HEK293 (cell line): Measurements from ENCODE around the gene CLDN14.

Experiments used
- CTCF ChIA-PET: fragments of 350-600 bp; formaldehyde crosslinking; extraction: SDS; loops from one replicate; lab custom pipeline; 2021; ENCODE audit warnings: antibody characterized with exemption; lab: Yijun Ruan, JAX
- POLR2A ChIA-PET: fragments of 300-600 bp; formaldehyde crosslinking; extraction: SDS; loops from one replicate; lab custom pipeline; 2020; ENCODE audit warnings: antibody characterized with exemption, inconsistent platforms; lab: Yijun Ruan, JAX
- H3K27ac ChIP-seq: fragments of 200-500 bp; sonication (Bioruptor generic); 2 replicates; pipeline ENCODE4 v1.5.1; 2014; ENCODE audit warnings: low read depth, low read length, control low read depth, inconsistent platforms; ENCODE audit errors: extremely low read depth
- H3K36me3 ChIP-seq, 2 experiments: fragments of 200-500 bp in 1 of 2; sonication (Bioruptor generic) in 1 of 2; 1 replicate in 1 of 2; 2 replicates in 1 of 2; pipeline ENCODE4 v1.5.1; 2014 to 2017; ENCODE audit warnings: inconsistent platforms in 2 of 2, low read length in 2 of 2; ENCODE audit not compliant: control insufficient read depth in 2 of 2, insufficient read depth in 1 of 2
- H3K4me1 ChIP-seq: fragments of 200-500 bp; sonication (Bioruptor generic); 2 replicates; pipeline ENCODE4 v1.5.1; 2014; ENCODE audit warnings: mild to moderate bottlenecking, low read length, inconsistent platforms; ENCODE audit not compliant: control insufficient read depth, insufficient read depth
- H3K4me3 ChIP-seq: 2 replicates; pipeline ENCODE4 v1.5.1; 2011; ENCODE audit warnings: low read depth, mild to moderate bottlenecking, control low read depth, low read length, moderate library complexity
- H3K9me3 ChIP-seq: fragments of 200-500 bp; sonication (Bioruptor generic); 2 replicates; pipeline ENCODE4 v1.5.1; 2014; ENCODE audit warnings: low read depth, low read length, inconsistent platforms; ENCODE audit not compliant: control insufficient read depth, insufficient read depth
- CTCF ChIP-seq: fragments of 450-650 bp; formaldehyde crosslinking; IDR thresholded peaks from 2 replicates; pipeline ENCODE4 v1.5.1; 2016; ENCODE audit warnings: missing biosample characterization, missing genetic modification characterization
- GLIS1 ChIP-seq: fragments of 450-650 bp; formaldehyde crosslinking; IDR thresholded peaks from 2 replicates; pipeline ENCODE4 v1.5.1; 2016; ENCODE audit warnings: missing biosample characterization, missing genetic modification characterization
- HOXA7 ChIP-seq: sonication (generic); formaldehyde crosslinking; IDR thresholded peaks from 2 replicates; pipeline ENCODE4 v1.8.1; 2022; ENCODE audit warnings: missing genetic modification reagents, borderline replicate concordance
- KLF7 ChIP-seq: fragments of 450-650 bp; formaldehyde crosslinking; IDR thresholded peaks from 2 replicates; pipeline ENCODE4 v1.5.1; 2016; ENCODE audit warnings: missing biosample characterization, missing genetic modification characterization, borderline replicate concordance
- SCRT2 ChIP-seq: fragments of 450-650 bp; formaldehyde crosslinking; IDR thresholded peaks from 2 replicates; pipeline ENCODE4 v1.5.1; 2016; ENCODE audit warnings: missing biosample characterization, missing genetic modification characterization
- ZBTB10 ChIP-seq: fragments of 450-650 bp; formaldehyde crosslinking; IDR thresholded peaks from 2 replicates; pipeline ENCODE4 v1.5.1; 2016; ENCODE audit warnings: missing biosample characterization, missing genetic modification characterization
- ZBTB44 ChIP-seq: fragments of 450-650 bp; IDR thresholded peaks from 2 replicates; pipeline ENCODE4 v1.5.1; 2018; ENCODE audit warnings: missing biosample characterization, mild to moderate bottlenecking, missing genetic modification characterization
- ZFP3 ChIP-seq: fragments of 450-650 bp; formaldehyde crosslinking; IDR thresholded peaks from 2 replicates; pipeline ENCODE4 v1.5.1; 2016; ENCODE audit warnings: low read depth, missing biosample characterization, missing genetic modification characterization
- ZNF10 ChIP-seq: fragments of 450-650 bp; formaldehyde crosslinking; IDR thresholded peaks from 2 replicates; pipeline ENCODE4 v1.5.1; 2017; ENCODE audit warnings: missing biosample characterization, missing genetic modification characterization
- ZNF157 ChIP-seq: fragments of 450-650 bp; formaldehyde crosslinking; IDR thresholded peaks from 2 replicates; pipeline ENCODE4 v1.5.1; 2016; ENCODE audit warnings: missing biosample characterization, missing genetic modification characterization
- ZNF169 ChIP-seq: fragments of 450-650 bp; formaldehyde crosslinking; IDR thresholded peaks from 2 replicates; pipeline ENCODE4 v1.5.1; 2016; ENCODE audit warnings: missing biosample characterization, missing genetic modification characterization
- ZNF211 ChIP-seq: fragments of 450-650 bp; formaldehyde crosslinking; IDR thresholded peaks from 2 replicates; pipeline ENCODE4 v1.5.1; 2016; ENCODE audit warnings: low read depth, missing biosample characterization, missing genetic modification characterization
- ZNF24 ChIP-seq: fragments of 450-650 bp; formaldehyde crosslinking; IDR thresholded peaks from 2 replicates; pipeline ENCODE4 v1.5.1; 2016; ENCODE audit warnings: missing biosample characterization, missing genetic modification characterization
- ZNF26 ChIP-seq: fragments of 450-650 bp; formaldehyde crosslinking; IDR thresholded peaks from 2 replicates; pipeline ENCODE4 v1.5.1; 2016; ENCODE audit warnings: missing biosample characterization, missing genetic modification characterization
- ZNF426 ChIP-seq: fragments of 450-650 bp; formaldehyde crosslinking; IDR thresholded peaks from 2 replicates; pipeline ENCODE4 v1.5.1; 2017; ENCODE audit warnings: missing biosample characterization, missing genetic modification characterization, mild to moderate bottlenecking, inconsistent platforms, moderate library complexity
- ZNF433 ChIP-seq: fragments of 450-650 bp; formaldehyde crosslinking; IDR thresholded peaks from 2 replicates; pipeline ENCODE4 v1.5.1; 2016; ENCODE audit warnings: missing biosample characterization, missing genetic modification characterization, low read depth
- ZNF514 ChIP-seq: fragments of 450-650 bp; formaldehyde crosslinking; IDR thresholded peaks from 2 replicates; pipeline ENCODE4 v1.5.1; 2016; ENCODE audit warnings: missing biosample characterization, missing genetic modification characterization
- ZNF580 ChIP-seq: fragments of 450-650 bp; formaldehyde crosslinking; IDR thresholded peaks from 2 replicates; pipeline ENCODE4 v1.5.1; 2016; ENCODE audit warnings: missing biosample characterization, missing genetic modification characterization
- ZNF621 ChIP-seq: fragments of 450-650 bp; formaldehyde crosslinking; IDR thresholded peaks from 2 replicates; pipeline ENCODE4 v1.5.1; 2017; ENCODE audit warnings: missing biosample characterization, missing genetic modification characterization
- ZSCAN18 ChIP-seq: fragments of 450-650 bp; formaldehyde crosslinking; IDR thresholded peaks from 2 replicates; pipeline ENCODE4 v1.5.1; 2016; ENCODE audit warnings: missing biosample characterization, missing genetic modification characterization
- ZSCAN30 ChIP-seq: fragments of 450-650 bp; IDR thresholded peaks from 2 replicates; pipeline ENCODE4 v1.5.1; 2018; ENCODE audit warnings: missing biosample characterization, mild to moderate bottlenecking, missing genetic modification characterization, moderate library complexity
- ZXDB ChIP-seq: fragments of 450-650 bp; formaldehyde crosslinking; IDR thresholded peaks from 2 replicates; pipeline ENCODE4 v1.5.1; 2016; ENCODE audit warnings: missing biosample characterization, missing genetic modification characterization

The CLDN14 gene

GRCh38 chr21:36459098-36459497, 20.8 kb downstream of the CLDN14 start (continued):
- TF ChIP-seq ZBTB10 (tag by site-specific recombination) (no peak), ZFP3 (tag by site-specific recombination) (no peak)

- TF ChIP-seq ZNF433 (no peak), ZNF24 (tag by site-specific recombination) (no peak)
- Histone ChIP-seq H3K27ac (no peak overlapping the region), H3K36me3 (no peaks in the 10 kb centered on the region), H3K9me3 (no peaks in the 10 kb centered on the region), H3K4me3 (no peak overlapping the region), H3K4me1 (peaks cover 12% of the 10 kb centered on the region)
- CTCF ChIA-PET = interaction anchor here (0.7 kb wide), 1 partner anchor 289 kb away, joined by 3 read pairs; no protein-coding TSS in a partner anchor
- POLR2A ChIA-PET = no interaction called here
Measured at GRCh38 chr21:36456729-36457414, 23.1 kb downstream of the CLDN14 start.

- Histone ChIP-seq H3K4me3 (no peak overlapping the region), H3K9me3 (no peaks in the 10 kb centered on the region), H3K4me1 (peaks cover 8% of the 10 kb centered on the region), H3K36me3 (no peaks in the 10 kb centered on the region), H3K27ac (no peak overlapping the region)
- ChIA-PET POLR2A (interaction anchor here (1.3 kb wide), 1 partner anchor 24 kb away, joined by 3 read pairs; no protein-coding TSS in a partner anchor), CTCF (interaction anchor here (0.6 to 0.8 kb wide), 2 partner anchors 30 to 1099 kb away, joined by 3 read pairs; no protein-coding TSS in a partner anchor)
- TF ChIP-seq CTCF (tag by site-specific recombination) (no peak), ZNF169 (tag by site-specific recombination) (no peak), ZNF157 (tag by site-specific recombination) (no peak), ZNF26 (tag by site-specific recombination) (no peak), ZNF426 (no peak), ZSCAN30 (tag by site-specific recombination) (no peak), HOXA7 (CRISPR knock-in tag) (no peak), ZXDB (tag by site-specific recombination) (no peak), GLIS1 (tag by site-specific recombination) (no peak), ZNF10 (tag by site-specific recombination) (no peak), ZNF514 (tag by site-specific recombination) (no peak), ZNF621 (no peak), ZNF211 (tag by site-specific recombination) (no peak), ZNF580 (tag by site-specific recombination) (no peak), ZSCAN18 (tag by site-specific recombination) (no peak), KLF7 (tag by site-specific recombination) (no peak), SCRT2 (tag by site-specific recombination) (no peak), ZBTB44 (tag by site-specific recombination) (no peak)
Measured at GRCh38 chr21:36454706-36455105, 25.2 kb downstream of the CLDN14 start.
